ENCODE results near the gene MIGA1.

GRCh38 chr1:77831566-77831965, 52.1 kb downstream of the MIGA1 start:
- TF ChIP-seq TARDBP (CRISPR knock-in tag; IDR thresholded peaks at IDR 0.05) = no peak
- no peak for TF ChIP-seq ZBTB14 (CRISPR knock-in tag; IDR thresholded peaks at IDR 0.05)
- no peak for TF ChIP-seq POLR2A (IDR thresholded peaks at IDR 0.05; ENCODE audit: insufficient read depth in 1 of 2, low read depth in 2 of 2, low read length in 2 of 2)
- TF ChIP-seq PBX2 (CRISPR knock-in tag; IDR thresholded peaks at IDR 0.05) = no peak
- no peak for TF ChIP-seq CTCF (CRISPR knock-in tag; IDR thresholded peaks at IDR 0.05)
- no peak for TF ChIP-seq ZNF800 (CRISPR knock-in tag; IDR thresholded peaks at IDR 0.05)
- no peak for TF ChIP-seq POLR2AphosphoS5 (IDR thresholded peaks at IDR 0.05; ENCODE audit: low read depth, low read length)
- no peak for TF ChIP-seq RELA (CRISPR knock-in tag; IDR thresholded peaks at IDR 0.05)
- TF ChIP-seq ZNF333 (CRISPR knock-in tag; IDR thresholded peaks at IDR 0.05; ENCODE audit: borderline replicate concordance) = no peak

Data from HepG2 (cell line).